Measurements from ENCODE around the gene FOXE3.

Gene FOXE3

DNA sequence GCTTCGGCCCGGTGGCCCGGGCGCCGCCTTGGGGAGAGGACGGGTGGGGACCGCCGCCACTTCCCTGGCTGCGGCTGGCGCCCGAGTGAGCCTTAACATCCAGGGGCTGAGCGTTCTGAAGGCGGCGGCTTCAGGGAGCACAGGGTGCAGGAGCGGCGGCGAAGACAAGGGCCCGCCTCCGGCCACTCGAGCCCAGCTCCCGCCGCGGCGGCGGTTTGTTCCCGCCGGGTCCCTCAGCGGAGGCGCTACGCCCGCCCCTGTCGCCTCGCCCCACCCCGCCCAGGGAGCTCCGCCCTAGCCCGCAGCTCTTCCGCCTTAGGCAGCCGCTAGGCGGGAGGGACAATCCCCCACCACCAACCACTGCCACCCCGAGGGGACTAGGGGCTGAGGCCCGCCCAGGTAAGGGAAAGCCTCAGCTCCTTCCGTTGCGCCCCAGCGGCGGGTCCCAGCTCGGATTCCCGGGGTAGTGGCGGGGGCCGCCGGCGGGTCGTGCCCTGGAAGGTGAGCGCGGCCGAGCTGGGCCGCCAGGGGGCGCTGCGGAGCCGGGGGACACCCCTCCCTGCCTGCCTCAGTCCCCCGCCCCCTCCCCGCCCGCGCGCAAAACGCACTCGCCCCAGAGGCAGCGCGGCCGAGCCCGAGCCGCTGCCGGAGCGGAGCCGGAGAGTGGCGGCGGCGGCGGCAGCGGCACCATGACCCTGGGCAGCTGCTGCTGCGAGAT is 21.5 kb downstream of the FOXE3 start, which contains the start of gene FOXD2:
FOXD2 (plus strand) TSS at position 598 of the 718 bp plus-strand sequence; CDS start at position 690, 92 bp downstream.
- peaks cover 5% of the 10 kb centered on the region for H3K9me3 ChIP-seq (ENCODE audit: control insufficient read depth, low read depth, low read length)
- peak within 1 kb of the TSS; percentile 50 for H3K4me3 ChIP-seq (ENCODE audit: low read length)
- peaks cover 98% of the 10 kb centered on the region for H3K27me3 ChIP-seq (ENCODE audit: control insufficient read depth, insufficient read depth, low read length)
- peaks cover 9% of the 10 kb centered on the region for H3K4me1 ChIP-seq (ENCODE audit: control insufficient read depth, low read depth, low read length)
- H3K36me3 ChIP-seq (ENCODE audit: control insufficient read depth, low read depth, low read length) = no peaks in the 10 kb centered on the region
- no peak within 1 kb of the TSS for H3K27ac ChIP-seq (ENCODE audit: low read length)
- H3K9ac ChIP-seq (ENCODE audit: low read length) = no peak within 1 kb of the TSS

DNA sequence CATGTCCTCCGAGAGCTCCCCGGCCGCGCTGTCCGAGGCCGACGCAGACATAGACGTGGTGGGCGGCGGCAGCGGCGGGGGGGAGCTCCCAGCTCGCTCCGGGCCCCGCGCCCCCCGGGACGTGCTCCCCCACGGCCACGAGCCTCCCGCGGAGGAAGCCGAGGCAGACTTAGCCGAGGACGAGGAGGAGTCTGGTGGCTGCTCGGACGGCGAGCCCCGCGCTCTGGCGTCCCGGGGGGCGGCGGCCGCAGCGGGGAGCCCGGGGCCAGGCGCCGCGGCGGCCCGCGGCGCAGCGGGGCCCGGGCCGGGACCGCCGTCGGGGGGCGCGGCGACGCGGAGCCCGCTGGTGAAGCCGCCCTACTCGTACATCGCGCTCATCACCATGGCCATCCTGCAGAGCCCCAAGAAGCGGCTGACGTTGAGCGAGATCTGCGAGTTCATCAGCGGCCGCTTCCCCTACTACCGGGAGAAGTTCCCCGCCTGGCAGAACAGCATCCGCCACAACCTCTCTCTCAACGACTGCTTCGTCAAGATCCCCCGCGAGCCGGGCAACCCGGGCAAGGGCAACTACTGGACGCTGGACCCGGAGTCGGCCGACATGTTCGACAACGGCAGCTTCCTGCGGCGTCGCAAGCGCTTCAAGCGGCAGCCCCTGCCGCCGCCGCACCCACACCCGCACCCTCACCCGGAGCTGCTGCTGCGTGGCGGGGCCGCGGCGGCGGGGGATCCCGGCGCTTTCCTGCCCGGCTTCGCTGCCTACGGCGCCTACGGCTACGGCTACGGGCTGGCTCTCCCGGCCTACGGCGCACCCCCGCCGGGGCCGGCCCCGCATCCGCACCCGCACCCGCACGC is 22.3 kb downstream of the FOXE3 start:
- Histone ChIP-seq H3K27me3 (ENCODE audit: control insufficient read depth, insufficient read depth, low read length) (peaks cover 98% of the 10 kb centered on the region), H3K27ac (ENCODE audit: low read length) (no peak overlapping the region), H3K4me3 (ENCODE audit: low read length) (no peak overlapping the region), H3K9me3 (ENCODE audit: control insufficient read depth, low read depth, low read length) (peaks cover 5% of the 10 kb centered on the region), H3K36me3 (ENCODE audit: control insufficient read depth, low read depth, low read length) (no peaks in the 10 kb centered on the region), H3K9ac (ENCODE audit: low read length) (no peak overlapping the region), H3K4me1 (ENCODE audit: control insufficient read depth, low read depth, low read length) (peaks cover 13% of the 10 kb centered on the region)

DNA sequence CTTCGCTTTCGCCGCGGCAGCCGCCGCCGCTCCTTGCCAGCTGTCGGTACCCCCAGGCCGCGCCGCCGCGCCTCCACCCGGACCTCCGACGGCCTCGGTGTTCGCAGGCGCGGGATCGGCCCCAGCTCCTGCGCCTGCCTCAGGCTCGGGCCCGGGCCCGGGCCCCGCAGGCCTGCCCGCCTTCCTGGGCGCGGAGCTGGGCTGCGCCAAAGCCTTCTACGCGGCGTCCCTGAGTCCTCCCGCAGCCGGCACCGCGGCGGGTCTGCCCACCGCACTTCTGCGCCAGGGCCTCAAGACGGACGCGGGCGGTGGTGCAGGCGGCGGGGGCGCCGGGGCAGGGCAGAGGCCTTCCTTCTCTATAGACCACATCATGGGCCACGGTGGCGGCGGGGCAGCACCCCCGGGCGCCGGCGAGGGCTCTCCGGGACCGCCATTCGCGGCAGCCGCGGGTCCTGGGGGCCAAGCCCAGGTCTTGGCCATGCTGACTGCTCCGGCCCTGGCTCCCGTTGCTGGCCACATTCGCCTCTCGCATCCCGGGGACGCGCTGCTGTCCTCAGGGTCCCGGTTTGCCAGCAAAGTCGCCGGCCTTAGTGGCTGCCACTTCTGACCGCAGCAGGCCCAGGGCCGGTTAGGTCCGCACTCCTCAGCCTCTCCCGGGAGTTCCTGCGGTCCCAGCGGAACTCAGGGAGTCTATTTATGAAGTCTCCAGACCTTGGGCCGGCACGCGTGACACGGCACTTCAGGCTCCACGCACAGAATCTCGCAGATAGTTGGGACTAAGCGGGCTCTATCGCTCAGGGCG is 23.1 kb downstream of the FOXE3 start:
- Histone ChIP-seq H3K27me3 (ENCODE audit: control insufficient read depth, insufficient read depth, low read length) (peaks cover 98% of the 10 kb centered on the region), H3K9ac (ENCODE audit: low read length) (no peak overlapping the region), H3K36me3 (ENCODE audit: control insufficient read depth, low read depth, low read length) (no peaks in the 10 kb centered on the region), H3K4me3 (ENCODE audit: low read length) (no peak overlapping the region), H3K4me1 (ENCODE audit: control insufficient read depth, low read depth, low read length) (peaks cover 14% of the 10 kb centered on the region), H3K27ac (ENCODE audit: low read length) (no peak overlapping the region), H3K9me3 (ENCODE audit: control insufficient read depth, low read depth, low read length) (peaks cover 5% of the 10 kb centered on the region)

DNA sequence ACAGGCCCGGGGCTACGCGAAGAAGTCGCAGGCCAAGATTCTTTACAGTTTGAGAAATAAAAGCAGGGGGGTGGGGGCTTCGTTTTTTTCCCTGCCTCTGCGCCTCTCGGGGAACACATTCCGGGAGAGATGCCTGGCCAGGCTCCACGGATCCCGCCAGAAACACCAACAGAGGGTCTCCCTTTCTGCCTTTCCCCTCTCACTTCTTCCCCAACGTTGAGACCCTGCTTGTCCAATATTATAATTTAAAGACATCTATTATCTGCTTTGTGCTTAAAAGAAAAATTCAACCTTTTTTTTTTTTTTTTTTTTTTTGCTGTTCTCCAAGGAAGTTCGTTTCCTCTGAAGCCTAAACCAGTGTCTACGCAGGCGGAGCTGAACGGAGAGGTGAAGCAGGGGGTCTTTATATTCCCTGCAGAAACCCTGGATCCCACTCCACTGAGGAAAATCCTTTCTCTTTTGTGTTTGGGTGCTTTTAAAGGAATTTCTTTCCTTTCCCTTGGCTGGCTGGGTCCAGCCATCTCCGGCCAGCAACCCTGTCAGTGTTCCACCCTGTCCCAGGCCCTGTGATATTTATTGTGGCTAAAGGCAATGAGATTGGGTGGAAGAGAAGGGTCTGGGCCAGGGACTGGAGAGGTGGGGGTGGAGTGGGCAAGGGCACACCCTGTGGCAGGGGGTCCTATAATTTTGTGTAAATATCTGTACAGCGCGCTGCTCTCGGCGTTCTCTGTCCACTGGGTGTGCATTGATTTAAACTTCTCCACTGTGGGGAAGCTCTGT is 23.9 kb downstream of the FOXE3 start:
- peaks cover 98% of the 10 kb centered on the region for H3K27me3 ChIP-seq (ENCODE audit: control insufficient read depth, insufficient read depth, low read length)
- H3K9ac ChIP-seq (ENCODE audit: low read length) = no peak overlapping the region
- no peaks in the 10 kb centered on the region for H3K36me3 ChIP-seq (ENCODE audit: control insufficient read depth, low read depth, low read length)
- H3K4me1 ChIP-seq (ENCODE audit: control insufficient read depth, low read depth, low read length) = peaks cover 17% of the 10 kb centered on the region
- H3K27ac ChIP-seq (ENCODE audit: low read length) = no peak overlapping the region
- H3K9me3 ChIP-seq (ENCODE audit: control insufficient read depth, low read depth, low read length) = no peaks in the 10 kb centered on the region
- no peak overlapping the region for H3K4me3 ChIP-seq (ENCODE audit: low read length)

DNA sequence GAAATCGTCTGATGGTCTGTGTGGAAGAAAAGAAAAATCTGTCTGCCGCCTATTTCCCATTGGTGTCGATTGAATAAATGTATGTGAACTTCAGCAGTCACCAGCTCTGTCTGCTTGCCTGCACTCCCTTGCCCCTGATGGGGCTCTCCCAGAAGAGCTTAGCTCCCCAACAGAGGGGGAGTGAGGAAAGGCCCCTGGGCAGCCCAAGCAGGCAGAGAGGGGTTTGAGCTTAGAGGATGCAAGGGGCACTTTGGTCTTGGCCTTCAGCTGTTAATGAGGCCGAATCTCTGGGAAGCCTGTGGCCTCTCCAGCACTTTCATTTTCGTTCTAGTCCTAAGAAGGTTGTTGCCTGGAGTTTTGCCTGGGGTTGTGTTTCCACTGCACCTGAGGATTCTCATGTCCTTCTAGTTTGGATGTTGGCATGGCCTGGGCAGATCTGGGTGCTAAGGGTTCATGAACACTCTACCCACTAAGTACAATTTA is 24.6 kb downstream of the FOXE3 start:
- Histone ChIP-seq H3K9ac (ENCODE audit: low read length) (no peak overlapping the region), H3K36me3 (ENCODE audit: control insufficient read depth, low read depth, low read length) (no peaks in the 10 kb centered on the region), H3K27ac (ENCODE audit: low read length) (no peak overlapping the region), H3K27me3 (ENCODE audit: control insufficient read depth, insufficient read depth, low read length) (peaks cover 98% of the 10 kb centered on the region), H3K4me3 (ENCODE audit: low read length) (no peak overlapping the region), H3K4me1 (ENCODE audit: control insufficient read depth, low read depth, low read length) (peaks cover 23% of the 10 kb centered on the region), H3K9me3 (ENCODE audit: control insufficient read depth, low read depth, low read length) (no peaks in the 10 kb centered on the region)

DNA sequence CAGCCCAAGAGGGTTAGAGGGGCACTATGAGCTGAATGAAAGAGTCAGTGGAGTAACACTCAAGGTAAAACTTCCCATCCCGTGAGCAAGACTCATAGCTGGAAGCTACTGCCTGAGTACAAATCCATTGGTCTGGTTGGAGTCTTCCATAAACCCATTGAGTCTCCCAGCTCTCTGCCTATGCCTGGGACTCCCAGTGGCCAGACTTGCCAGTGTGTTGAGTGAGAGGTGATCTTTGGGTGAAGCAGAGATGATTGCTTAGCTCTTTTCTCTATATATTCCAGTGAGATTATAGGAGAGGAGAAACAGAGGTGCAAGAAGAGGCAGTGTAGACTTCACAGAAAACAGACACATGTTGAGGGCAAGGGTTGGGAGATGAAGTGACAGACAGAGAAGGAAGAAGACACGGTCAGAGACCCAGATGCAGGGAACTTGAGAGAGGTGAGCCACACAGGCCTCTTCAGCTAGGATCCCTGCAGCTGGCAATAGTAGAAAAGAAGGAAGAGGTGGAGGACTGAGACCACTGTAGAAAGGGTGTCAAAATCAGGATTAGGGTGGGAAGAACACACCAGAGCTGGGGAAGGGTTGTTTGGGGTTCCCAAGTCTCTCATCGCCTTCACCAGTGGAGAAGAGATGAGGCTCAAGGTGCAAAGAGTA is 25.5 kb downstream of the FOXE3 start:
- Histone ChIP-seq H3K4me3 (ENCODE audit: low read length) (no peak overlapping the region), H3K27ac (ENCODE audit: low read length) (no peak overlapping the region), H3K27me3 (ENCODE audit: control insufficient read depth, insufficient read depth, low read length) (peaks cover 98% of the 10 kb centered on the region), H3K9ac (ENCODE audit: low read length) (no peak overlapping the region), H3K36me3 (ENCODE audit: control insufficient read depth, low read depth, low read length) (no peaks in the 10 kb centered on the region), H3K9me3 (ENCODE audit: control insufficient read depth, low read depth, low read length) (no peaks in the 10 kb centered on the region), H3K4me1 (ENCODE audit: control insufficient read depth, low read depth, low read length) (peaks cover 30% of the 10 kb centered on the region)

DNA sequence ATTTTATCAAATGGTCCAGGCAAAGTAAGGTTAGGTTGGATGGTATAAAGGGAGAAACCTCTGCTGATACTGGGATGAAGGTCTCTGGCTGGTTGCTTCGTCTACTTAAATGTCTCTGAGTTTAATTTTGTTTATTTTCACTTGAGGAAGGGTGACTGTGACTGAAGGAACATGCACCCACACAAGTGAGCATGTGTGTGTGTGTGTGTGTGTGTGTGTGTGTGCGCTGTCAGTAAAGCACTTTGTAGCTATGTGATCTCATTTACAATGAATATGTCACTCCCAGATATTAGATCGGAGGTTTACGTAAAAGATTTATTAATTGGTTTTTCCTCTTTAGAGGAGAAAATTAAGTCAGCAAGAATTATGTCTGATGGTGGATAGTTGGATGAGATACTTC is 26.1 kb downstream of the FOXE3 start:
- H3K4me1 ChIP-seq (ENCODE audit: control insufficient read depth, low read depth, low read length) = peaks cover 30% of the 10 kb centered on the region
- H3K27me3 ChIP-seq (ENCODE audit: control insufficient read depth, insufficient read depth, low read length) = peaks cover 98% of the 10 kb centered on the region
- no peaks in the 10 kb centered on the region for H3K9me3 ChIP-seq (ENCODE audit: control insufficient read depth, low read depth, low read length)
- no peaks in the 10 kb centered on the region for H3K36me3 ChIP-seq (ENCODE audit: control insufficient read depth, low read depth, low read length)
- no peak overlapping the region for H3K27ac ChIP-seq (ENCODE audit: low read length)
- no peak overlapping the region for H3K4me3 ChIP-seq (ENCODE audit: low read length)
- no peak overlapping the region for H3K9ac ChIP-seq (ENCODE audit: low read length)

DNA sequence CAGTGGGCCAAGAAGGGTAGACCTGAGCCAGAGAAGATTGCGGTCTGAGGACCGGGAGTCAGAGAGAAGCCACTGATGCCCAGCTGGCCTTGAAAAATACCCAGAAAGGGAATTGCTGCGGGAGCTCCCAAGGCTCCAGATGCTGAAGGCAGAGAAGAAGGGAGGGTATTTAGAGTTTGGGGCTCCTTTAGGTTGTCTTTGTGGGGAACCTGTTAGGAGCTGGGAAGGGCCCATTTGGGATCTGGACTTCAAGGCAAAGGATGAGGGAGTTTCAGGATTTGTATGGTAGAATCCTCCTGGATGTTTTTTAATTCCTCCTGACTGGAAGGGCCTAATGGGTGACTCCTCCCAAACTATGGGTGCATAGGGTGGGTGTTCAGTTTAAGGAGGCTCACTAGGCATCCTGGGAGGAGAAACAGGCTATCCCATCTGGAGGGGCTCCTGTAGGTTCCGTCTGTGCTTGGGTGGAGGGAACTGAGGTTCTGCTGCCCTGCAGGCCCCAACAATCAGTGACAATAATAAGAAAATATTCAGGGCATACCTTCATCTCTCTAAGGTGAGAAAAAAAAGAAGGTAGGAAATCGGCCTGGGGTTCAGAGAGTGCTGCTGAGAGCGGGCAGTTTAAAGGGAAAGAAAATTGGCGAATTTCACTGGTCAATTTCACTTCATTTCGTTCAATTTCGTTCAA is 26.9 kb downstream of the FOXE3 start:
- H3K27me3 ChIP-seq (ENCODE audit: control insufficient read depth, insufficient read depth, low read length) = peaks cover 99% of the 10 kb centered on the region
- no peak overlapping the region for H3K27ac ChIP-seq (ENCODE audit: low read length)
- peaks cover 30% of the 10 kb centered on the region for H3K4me1 ChIP-seq (ENCODE audit: control insufficient read depth, low read depth, low read length)

DNA sequence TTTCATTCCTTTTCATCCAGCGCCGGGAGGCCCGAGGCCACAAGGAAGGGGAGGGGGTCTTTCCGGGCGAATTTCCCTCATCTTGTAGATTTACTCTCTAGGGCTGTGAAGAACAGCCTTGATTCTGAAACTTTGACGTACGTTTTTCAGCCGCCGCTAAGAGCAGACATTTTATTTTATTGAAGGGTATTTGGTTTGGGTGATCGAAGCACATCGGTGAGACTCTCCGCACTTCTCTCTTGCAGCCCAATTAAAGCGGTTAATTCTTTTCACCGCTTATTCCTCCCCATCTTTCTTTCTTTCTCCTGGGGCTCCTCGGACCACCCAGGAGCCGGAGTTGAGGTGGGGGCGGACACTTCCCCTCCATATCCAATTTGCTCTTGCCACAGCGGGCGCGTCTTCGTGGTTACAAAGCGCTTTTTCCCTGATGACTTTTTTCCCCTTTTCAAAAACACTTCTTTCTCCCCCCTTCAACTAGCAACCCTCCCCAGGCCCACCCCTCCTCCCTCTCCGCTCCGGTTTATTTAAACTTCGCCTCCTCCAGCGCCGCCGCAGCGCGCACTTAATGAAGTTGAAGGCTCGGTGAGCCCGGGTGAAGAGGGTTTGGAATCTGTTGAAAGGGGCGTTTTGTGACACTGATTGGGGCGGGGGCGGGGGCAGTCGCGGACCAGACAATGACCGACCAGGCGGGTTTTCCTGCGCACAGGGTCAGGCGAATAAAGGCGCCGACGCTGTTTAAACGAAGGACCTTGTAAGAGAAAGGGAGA is 27.6 kb downstream of the FOXE3 start:
- Histone ChIP-seq H3K4me1 (ENCODE audit: control insufficient read depth, low read depth, low read length) (peaks cover 30% of the 10 kb centered on the region), H3K9me3 (ENCODE audit: control insufficient read depth, low read depth, low read length) (no peaks in the 10 kb centered on the region), H3K36me3 (ENCODE audit: control insufficient read depth, low read depth, low read length) (no peaks in the 10 kb centered on the region), H3K9ac (ENCODE audit: low read length) (no peak overlapping the region), H3K27ac (ENCODE audit: low read length) (no peak overlapping the region), H3K27me3 (ENCODE audit: control insufficient read depth, insufficient read depth, low read length) (peaks cover 100% of the 10 kb centered on the region), H3K4me3 (ENCODE audit: low read length) (peak overlapping the region; percentile 44)

More for the DNA sequence above, 26.9 kb downstream of the FOXE3 start:
- Histone ChIP-seq H3K9me3 (ENCODE audit: control insufficient read depth, low read depth, low read length) (no peaks in the 10 kb centered on the region), H3K9ac (ENCODE audit: low read length) (no peak overlapping the region), H3K4me3 (ENCODE audit: low read length) (peak overlapping the region; percentile 44), H3K36me3 (ENCODE audit: control insufficient read depth, low read depth, low read length) (no peaks in the 10 kb centered on the region)

DNA sequence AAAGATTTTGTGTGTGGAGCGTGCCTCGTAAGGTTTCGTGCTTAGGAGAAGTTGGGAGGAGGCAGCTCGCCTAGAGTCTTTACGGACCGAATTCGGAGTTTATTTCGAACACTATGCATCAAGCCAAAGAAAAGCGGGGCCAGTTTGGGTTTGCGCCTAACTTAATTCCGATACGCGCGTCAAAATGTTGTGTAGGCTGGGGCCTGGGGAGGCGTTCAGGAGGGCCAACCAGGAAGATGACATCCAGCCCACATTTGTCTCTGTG is 28.1 kb downstream of the FOXE3 start:
- Histone ChIP-seq H3K27ac (ENCODE audit: low read length) (no peak overlapping the region), H3K4me3 (ENCODE audit: low read length) (peak overlapping the region; percentile 37), H3K4me1 (ENCODE audit: control insufficient read depth, low read depth, low read length) (peaks cover 30% of the 10 kb centered on the region), H3K36me3 (ENCODE audit: control insufficient read depth, low read depth, low read length) (no peaks in the 10 kb centered on the region), H3K9ac (ENCODE audit: low read length) (no peak overlapping the region), H3K27me3 (ENCODE audit: control insufficient read depth, insufficient read depth, low read length) (peaks cover 100% of the 10 kb centered on the region), H3K9me3 (ENCODE audit: control insufficient read depth, low read depth, low read length) (no peaks in the 10 kb centered on the region)

Data from iPS-18a (cell line).